Ishikawa (cell line): ENCODE results near the gene FAM120AOS.

Experiments used
- CEBPB ChIP-seq: IDR thresholded peaks from 2 replicates; pipeline ENCODE4 v1.6.1; 2012
- CREB1 ChIP-seq: IDR thresholded peaks from 2 replicates; pipeline ENCODE4 v1.6.1; 2012; ENCODE audit warnings: low read depth
- EGR1 ChIP-seq: IDR thresholded peaks from 2 replicates; pipeline ENCODE4 v1.6.1; 2012
- FOXM1 ChIP-seq: IDR thresholded peaks from 2 replicates; pipeline ENCODE4 v1.6.1; 2012; ENCODE audit warnings: low read depth, borderline replicate concordance
- MAX ChIP-seq: IDR thresholded peaks from 2 replicates; pipeline ENCODE4 v1.6.1; 2012
- NFIC ChIP-seq: IDR thresholded peaks from 2 replicates; pipeline ENCODE4 v1.6.1; 2012
- TAF1 ChIP-seq: IDR thresholded peaks from 2 replicates; pipeline ENCODE4 v1.6.1; 2012; ENCODE audit warnings: low read depth, mild to moderate bottlenecking
- TCF12 ChIP-seq: IDR thresholded peaks from 2 replicates; pipeline ENCODE4 v1.6.1; 2012; ENCODE audit warnings: low read depth
- TEAD4 ChIP-seq: IDR thresholded peaks from 2 replicates; pipeline ENCODE4 v1.6.1; 2012
- USF1 ChIP-seq: IDR thresholded peaks from 2 replicates; pipeline ENCODE4 v1.6.1; 2012
- YY1 ChIP-seq: IDR thresholded peaks from 2 replicates; pipeline ENCODE4 v1.6.1; 2012; ENCODE audit warnings: low read depth
- ZBTB7A ChIP-seq: IDR thresholded peaks from 2 replicates; pipeline ENCODE4 v1.6.1; 2012; ENCODE audit warnings: low read depth
- TF ChIP-seq, protein P1 (sequence below): IDR thresholded peaks from 2 replicates; pipeline ENCODE4 v1.6.1; 2012; ENCODE audit warnings: low read depth, mild to moderate bottlenecking

GRCh38 chr9:93461821-93462220, 8.4 kb upstream of the FAM120AOS start:
- TF ChIP-seq TAF1 (no peak), ZBTB7A (no peak), MAX (no peak), YY1 (no peak), EGR1 (no peak), CEBPB (no peak), FOXM1 (no peak), TCF12 (no peak), CREB1 (no peak), USF1 (no peak), TEAD4 (no peak), NFIC (no peak)
- TF ChIP-seq, protein P1, sequence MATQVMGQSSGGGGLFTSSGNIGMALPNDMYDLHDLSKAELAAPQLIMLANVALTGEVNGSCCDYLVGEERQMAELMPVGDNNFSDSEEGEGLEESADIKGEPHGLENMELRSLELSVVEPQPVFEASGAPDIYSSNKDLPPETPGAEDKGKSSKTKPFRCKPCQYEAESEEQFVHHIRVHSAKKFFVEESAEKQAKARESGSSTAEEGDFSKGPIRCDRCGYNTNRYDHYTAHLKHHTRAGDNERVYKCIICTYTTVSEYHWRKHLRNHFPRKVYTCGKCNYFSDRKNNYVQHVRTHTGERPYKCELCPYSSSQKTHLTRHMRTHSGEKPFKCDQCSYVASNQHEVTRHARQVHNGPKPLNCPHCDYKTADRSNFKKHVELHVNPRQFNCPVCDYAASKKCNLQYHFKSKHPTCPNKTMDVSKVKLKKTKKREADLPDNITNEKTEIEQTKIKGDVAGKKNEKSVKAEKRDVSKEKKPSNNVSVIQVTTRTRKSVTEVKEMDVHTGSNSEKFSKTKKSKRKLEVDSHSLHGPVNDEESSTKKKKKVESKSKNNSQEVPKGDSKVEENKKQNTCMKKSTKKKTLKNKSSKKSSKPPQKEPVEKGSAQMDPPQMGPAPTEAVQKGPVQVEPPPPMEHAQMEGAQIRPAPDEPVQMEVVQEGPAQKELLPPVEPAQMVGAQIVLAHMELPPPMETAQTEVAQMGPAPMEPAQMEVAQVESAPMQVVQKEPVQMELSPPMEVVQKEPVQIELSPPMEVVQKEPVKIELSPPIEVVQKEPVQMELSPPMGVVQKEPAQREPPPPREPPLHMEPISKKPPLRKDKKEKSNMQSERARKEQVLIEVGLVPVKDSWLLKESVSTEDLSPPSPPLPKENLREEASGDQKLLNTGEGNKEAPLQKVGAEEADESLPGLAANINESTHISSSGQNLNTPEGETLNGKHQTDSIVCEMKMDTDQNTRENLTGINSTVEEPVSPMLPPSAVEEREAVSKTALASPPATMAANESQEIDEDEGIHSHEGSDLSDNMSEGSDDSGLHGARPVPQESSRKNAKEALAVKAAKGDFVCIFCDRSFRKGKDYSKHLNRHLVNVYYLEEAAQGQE: no peak
